HG03558 (cell line): ENCODE results near the gene TTC31.

Experiments used
- ATAC-seq: cut with Tn5 transposase; IDR thresholded peaks from one replicate; pipeline ENCODE4 v1.9.1; 2021; ENCODE audit warnings: moderate number of reproducible peaks; ENCODE audit not compliant: unreplicated experiment; ENCODE audit errors: extremely low read depth

The TTC31 gene

GRCh38 chr2:74502147-74502719 lies 19.4 kb downstream of the TTC31 start:
- no peak for ATAC-seq

GRCh38 chr2:74502720-74503505 lies 20.0 kb downstream of the TTC31 start:
- no peak for ATAC-seq

GRCh38 chr2:74503506-74504475 lies 20.9 kb downstream of the TTC31 start:
- no peak for ATAC-seq

GRCh38 chr2:74504591-74504990 lies 21.7 kb downstream of the TTC31 start:
- ATAC-seq: no peak

- no peak for ATAC-seq
Measured at GRCh38 chr2:74505448-74506246, 22.8 kb downstream of the TTC31 start.

- ATAC-seq: peak; percentile 90
Measured at GRCh38 chr2:74507145-74507925, 24.5 kb downstream of the TTC31 start, which contains the start of gene PCGF1. TSS of gene PCGF1 (minus strand) at chr2:74507695. CDS start at chr2:74507668, 27 bp downstream.

GRCh38 chr2:74507926-74508520 lies 25.1 kb downstream of the TTC31 start:
- ATAC-seq: no peak

- ATAC-seq: no peak
Measured at GRCh38 chr2:74510272-74510671, 27.4 kb downstream of the TTC31 start.

GRCh38 chr2:74511104-74511989 lies 28.5 kb downstream of the TTC31 start:
- ATAC-seq: no peak

GRCh38 chr2:74512744-74513604 lies 30.1 kb downstream of the TTC31 start:
- no peak for ATAC-seq

- ATAC-seq: no peak
Measured at GRCh38 chr2:74513605-74514367, 30.9 kb downstream of the TTC31 start.

- ATAC-seq: no peak
Measured at GRCh38 chr2:74514368-74515270, 31.7 kb downstream of the TTC31 start, which contains the start of gene TLX2. TSS of gene TLX2 (plus strand) at chr2:74514450. CDS start at chr2:74514807, 357 bp downstream.

GRCh38 chr2:74515271-74515980 lies 32.5 kb downstream of the TTC31 start:
- ATAC-seq: no peak

GRCh38 chr2:74515981-74516633 lies 33.2 kb downstream of the TTC31 start:
- ATAC-seq: no peak
